Thyroid gland (tissue), 4 donors: Measurements from ENCODE around the gene WDR13. TPM values are rescaled to one million over a fixed set of nuclear protein-coding genes. Genes with fewer than 3 reads are reported as not detected.

Experiments
- DNase-seq, 2 donors: peaks; one replicate each; pipeline ENCODE4 v3.0.0-alpha.2; 2019
- H3K27ac ChIP-seq, 3 donors: fragments of 200-600 bp; sonication (generic); 1 replicate in 2 of 3; 2 replicates in 1 of 3; pipeline ENCODE4 v1.5.1; 2016 to 2019; ENCODE audit warnings: mild to moderate bottlenecking in 1 of 3, moderate library complexity in 1 of 3
- H3K27me3 ChIP-seq: fragments of 200-600 bp; sonication (generic); one replicate; pipeline ENCODE4 v1.5.1; 2019
- H3K36me3 ChIP-seq, 2 donors: fragments of 200-600 bp; sonication (generic); one replicate each; pipeline ENCODE4 v1.5.1; 2016 to 2019
- H3K4me1 ChIP-seq, 2 donors: fragments of 200-600 bp; sonication (generic); one replicate each; pipeline ENCODE4 v1.5.1; 2017 to 2019
- H3K4me3 ChIP-seq, 3 donors: fragments of 200-600 bp; sonication (generic); replicated peaks in 1 of 3; 1 replicate in 2 of 3; 2 replicates in 1 of 3; pipeline ENCODE4 v1.5.1; 2016; ENCODE audit warnings: mild to moderate bottlenecking in 1 of 3
- H3K9me3 ChIP-seq: fragments of 200-600 bp; sonication (generic); one replicate; pipeline ENCODE4 v1.5.1; 2017
- CTCF ChIP-seq, 6 experiments: fragments of 200-600 bp in 3 of 6; fragments of 450-650 bp in 3 of 6; sonication (generic) in 3 of 6; IDR thresholded peaks; one replicate each; pipeline ENCODE4 v1.5.1; 2016 to 2019; ENCODE audit warnings: antibody characterized with exemption in 6 of 6, mild to moderate bottlenecking in 2 of 6, inconsistent platforms in 1 of 6, moderate library complexity in 1 of 6
- POLR2A ChIP-seq, 2 donors: fragments of 450-650 bp; IDR thresholded peaks; one replicate each; pipeline ENCODE4 v1.6.1; 2017; ENCODE audit warnings: antibody characterized with exemption in 2 of 2, mild to moderate bottlenecking in 2 of 2, moderate library complexity in 1 of 2
- WGBS, 2 donors: methylation state at CpG; one replicate each; pipeline ENCODE4 v1.1.5; 2017; 5-methylcytosine and 5-hydroxymethylcytosine counted together
- intact Hi-C: fragments of 100-400 bp; cut with DNase I; formaldehyde crosslinking; loops from one replicate; pipeline ENCODE4 v1.15.1; 2023
- total RNA-seq, 4 donors: library from RNA; depleted of rRNA; stranded (reverse); fragments of >200 nt; gene quantifications; one replicate each; pipeline ENCODE4 v1.2.3, GENCODE V29; 2016

WDR13 gene
- total RNA-seq, 4 donors from 2014 or later: 134 to 181 (median 171) TPM

GRCh38 chrX:48611703-48612102 is 14.4 kb downstream of the WDR13 start:
- no peak overlapping the region for H3K27ac ChIP-seq
- H3K9me3 ChIP-seq: no peaks in the 10 kb centered on the region
- 63 to 81% methylated on average over 2 of the region's 2 CpGs for WGBS, 2 donors
- no peak for DNase-seq
- H3K4me1 ChIP-seq: no peaks in the 10 kb centered on the region
- no peaks in the 10 kb centered on the region for H3K27me3 ChIP-seq
- no peak overlapping the region for H3K4me3 ChIP-seq
- no peaks in the 10 kb centered on the region for H3K36me3 ChIP-seq
- intact Hi-C loops: no loop called here
- TF ChIP-seq POLR2A (IDR thresholded peaks at IDR 0.05): no peak
- TF ChIP-seq CTCF (IDR thresholded peaks at IDR 0.05): no peak

GRCh38 chrX:48613502-48614160 is 16.3 kb downstream of the WDR13 start:
- Histone ChIP-seq H3K9me3 (no peaks in the 10 kb centered on the region), H3K4me1 (no peaks in the 10 kb centered on the region), H3K4me3 (no peak overlapping the region), H3K27ac (no peak overlapping the region), H3K36me3 (no peaks in the 10 kb centered on the region), H3K27me3 (no peaks in the 10 kb centered on the region)
- no peak for TF ChIP-seq CTCF (IDR thresholded peaks at IDR 0.05)
- TF ChIP-seq POLR2A (IDR thresholded peaks at IDR 0.05): no peak
- intact Hi-C loops: no loop called here
- DNase-seq: no peak
- 78 to 92% methylated on average over 6 of the region's 6 CpGs for WGBS, 2 donors

GRCh38 chrX:48616576-48616975 is 19.3 kb downstream of the WDR13 start:
- TF ChIP-seq POLR2A (IDR thresholded peaks at IDR 0.05): no peak
- TF ChIP-seq CTCF (IDR thresholded peaks at IDR 0.05): no peak
- no peaks in the 10 kb centered on the region for H3K27me3 ChIP-seq
- 42 to 61% methylated on average over 3 to 4 of the region's 5 CpGs for WGBS, 2 donors
- H3K4me1 ChIP-seq: no peaks in the 10 kb centered on the region
- no peak overlapping the region for H3K4me3 ChIP-seq
- no peaks in the 10 kb centered on the region for H3K9me3 ChIP-seq
- H3K36me3 ChIP-seq: no peaks in the 10 kb centered on the region
- intact Hi-C loops: no loop called here
- no peak for DNase-seq
- no peak overlapping the region for H3K27ac ChIP-seq

GRCh38 chrX:48617542-48618340 is 20.4 kb downstream of the WDR13 start:
- Histone ChIP-seq H3K4me3 (no peak overlapping the region), H3K27ac (no peak overlapping the region), H3K4me1 (no peaks in the 10 kb centered on the region), H3K9me3 (no peaks in the 10 kb centered on the region), H3K36me3 (no peaks in the 10 kb centered on the region), H3K27me3 (no peaks in the 10 kb centered on the region)
- 37 to 51% methylated on average over 3 to 7 of the region's 8 CpGs for WGBS, 2 donors
- TF ChIP-seq POLR2A (IDR thresholded peaks at IDR 0.05) (no peak), CTCF (IDR thresholded peaks at IDR 0.05) (no peak)
- no peak for DNase-seq
- intact Hi-C loops: no loop called here
